Keratinocyte (primary cell): Measurements from ENCODE around the gene NDRG4.

Experiments
- CTCF ChIP-seq, 3 experiments: IDR thresholded peaks in 1 of 3; conservative IDR thresholded peaks in 1 of 3; optimal IDR thresholded peaks in 1 of 3; 2 replicates in 2 of 3; 3 replicates in 1 of 3; pipeline versions ENCODE3 to v1.5.1; 2011; ENCODE audit warnings: low read length in 3 of 3, mild to moderate bottlenecking in 3 of 3, moderate library complexity in 2 of 3, control low read depth in 1 of 3, inconsistent platforms in 1 of 3; ENCODE audit not compliant: insufficient read depth in 2 of 3; ENCODE audit errors: extremely low read depth in 1 of 3
- EZH2 ChIP-seq: IDR thresholded peaks from one replicate; pipeline ENCODE4 v1.6.1; 2012; ENCODE audit warnings: inconsistent platforms, mild to moderate bottlenecking, low read length, moderate library complexity

GRCh38 chr16:58533751-58534470 is 34.0 kb downstream of the NDRG4 start:
- no peak for TF ChIP-seq CTCF (optimal IDR thresholded peaks at IDR 0.05 in 1 of 3, IDR thresholded peaks at IDR 0.05 in 1 of 3, conservative IDR thresholded peaks at IDR 0.05 in 1 of 3; ENCODE audit: extremely low read depth in 1 of 3, insufficient read depth in 2 of 3, low read length in 3 of 3)
- no peak for TF ChIP-seq EZH2
